NK-92 (cell line): ENCODE data around the gene SPDYC.
"Not testable (repeated sequence)": the region's sequence is repeated elsewhere in the genome, so short reads cannot be mapped to it uniquely, and the experiment has no call there.

Experiments used
- DNase-seq: peaks from one replicate; lab custom pipeline; 2025; ENCODE audit not compliant: unreplicated experiment; lab: John Stamatoyannopoulos, UW

SPDYC gene

DNA sequence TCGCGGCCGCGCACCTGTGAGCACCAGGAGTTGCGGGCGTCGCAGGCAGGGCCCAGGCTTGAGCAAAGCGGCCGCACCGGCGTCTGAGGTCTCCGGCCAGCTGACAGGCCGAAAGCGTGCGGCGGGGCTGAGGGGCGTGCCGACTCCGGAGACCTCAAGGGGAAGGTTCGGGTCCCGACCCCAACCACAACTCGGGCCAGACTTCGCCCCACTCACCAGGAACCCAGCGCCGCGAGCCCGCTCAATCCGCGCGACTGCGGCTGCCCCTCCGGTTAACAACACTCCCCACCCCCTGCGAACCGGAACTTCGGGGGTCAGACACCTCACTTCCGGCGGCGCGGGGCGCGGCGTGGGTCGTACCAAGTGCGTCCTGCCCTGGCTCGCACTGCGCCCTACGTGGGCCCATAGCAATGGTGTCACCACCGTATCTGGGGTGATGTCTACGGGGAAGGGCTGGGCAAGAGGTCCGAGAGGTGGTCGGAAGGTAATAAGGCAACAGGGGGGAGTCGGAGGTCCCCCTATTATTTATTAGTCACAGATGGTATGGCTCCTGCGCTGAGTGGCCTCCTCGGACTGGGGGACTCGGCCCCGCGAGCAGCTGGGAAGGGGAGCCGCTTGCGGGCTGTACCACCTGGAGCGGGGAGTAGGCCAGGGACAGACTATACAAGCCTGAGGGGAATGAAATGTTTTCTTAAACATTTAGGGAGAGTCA is 35.6 kb upstream of the SPDYC start, which contains the start of gene SYVN1:
TSS of gene SYVN1 (minus strand) at position 280 of the 712 bp plus-strand sequence. CDS start 918 bp downstream, outside the sequence.
- peak; percentile 34 for DNase-seq

DNA sequence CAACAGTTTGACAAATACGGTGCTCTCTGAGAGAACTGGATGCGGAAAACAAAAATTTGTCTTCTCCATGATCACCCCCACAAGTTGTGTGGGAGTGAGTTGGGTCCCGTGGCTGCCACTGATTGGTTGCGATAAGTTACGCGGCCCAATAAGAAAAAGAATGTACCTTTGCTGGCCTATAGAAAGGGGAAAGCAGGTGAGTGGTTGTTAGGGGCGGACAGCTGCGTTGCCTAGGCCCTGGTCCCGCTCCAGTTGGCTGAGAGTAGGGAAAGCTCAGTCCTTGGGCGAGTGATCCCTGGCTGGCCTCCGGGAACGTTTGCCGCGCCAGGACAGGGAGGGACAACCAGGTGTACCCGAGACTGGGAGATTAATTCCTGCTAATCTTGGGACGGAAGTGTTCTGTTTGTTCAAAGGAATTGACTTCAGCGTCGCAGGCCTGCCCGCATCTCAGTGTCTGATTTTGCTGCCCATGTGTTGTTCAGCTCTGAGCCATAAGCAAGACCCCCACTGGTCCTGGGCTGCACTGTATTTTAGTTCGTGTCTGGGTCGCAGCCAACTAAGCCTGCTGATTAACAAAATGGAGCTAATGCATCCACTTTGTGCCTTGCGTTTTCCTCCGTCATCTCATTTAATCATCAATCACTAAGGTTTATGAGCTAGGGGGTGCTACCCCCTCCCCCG is 34.9 kb upstream of the SPDYC start:
- DNase-seq = peak; percentile 65

DNA sequence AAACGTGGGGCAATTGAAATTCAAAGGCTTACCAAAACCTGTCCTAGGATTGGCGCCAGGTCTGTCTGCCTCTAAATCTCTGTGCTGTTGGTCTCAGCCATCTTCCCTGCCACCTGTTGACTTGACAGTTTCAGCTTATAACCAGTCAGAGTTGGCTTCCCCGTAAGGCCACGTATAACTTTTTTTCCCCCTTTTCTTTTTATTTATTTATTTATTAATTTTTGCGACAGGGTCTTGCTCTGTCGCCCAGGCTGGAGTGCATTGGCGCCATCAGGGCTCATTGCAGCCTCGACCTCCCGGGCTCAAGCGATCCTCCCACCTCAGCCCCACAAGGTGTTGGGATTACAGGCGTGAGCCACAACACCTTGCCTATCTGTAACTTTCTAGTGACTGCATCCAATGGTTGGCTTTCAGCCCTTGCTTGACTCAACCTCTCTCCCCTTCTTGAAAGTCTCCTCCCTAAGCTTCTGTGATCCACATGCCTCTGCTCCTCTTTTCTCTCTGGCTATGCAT is 34.3 kb upstream of the SPDYC start:
- DNase-seq = no peak

DNA sequence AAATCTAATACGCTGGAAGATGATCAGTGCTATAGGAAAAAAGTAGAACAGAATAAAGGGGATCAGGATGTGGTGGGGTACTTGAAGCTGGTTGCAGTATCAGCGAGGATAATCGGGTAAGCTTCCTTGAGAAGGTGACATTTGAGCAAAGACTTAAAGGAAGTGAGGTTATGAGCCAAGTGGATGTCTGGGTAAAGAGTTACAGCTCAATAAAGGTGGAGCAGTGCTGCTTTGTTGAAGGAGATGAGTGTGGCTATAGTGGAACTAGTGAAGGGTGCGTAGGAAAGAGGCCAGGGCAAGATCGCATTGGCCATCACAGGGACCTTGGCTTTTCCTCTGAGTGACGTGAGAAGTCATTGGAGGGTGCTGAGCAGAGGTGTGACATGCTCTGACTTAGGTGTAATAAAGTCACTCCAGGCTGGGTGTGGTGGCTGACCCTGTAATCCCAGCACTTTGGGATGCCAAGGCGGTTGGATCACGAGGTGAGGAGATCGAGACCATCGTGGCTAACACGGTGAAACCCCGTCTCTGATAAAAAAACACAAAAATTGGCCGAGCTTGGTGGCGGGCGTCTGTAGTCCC is 33.4 kb upstream of the SPDYC start:
- DNase-seq = no peak

DNA sequence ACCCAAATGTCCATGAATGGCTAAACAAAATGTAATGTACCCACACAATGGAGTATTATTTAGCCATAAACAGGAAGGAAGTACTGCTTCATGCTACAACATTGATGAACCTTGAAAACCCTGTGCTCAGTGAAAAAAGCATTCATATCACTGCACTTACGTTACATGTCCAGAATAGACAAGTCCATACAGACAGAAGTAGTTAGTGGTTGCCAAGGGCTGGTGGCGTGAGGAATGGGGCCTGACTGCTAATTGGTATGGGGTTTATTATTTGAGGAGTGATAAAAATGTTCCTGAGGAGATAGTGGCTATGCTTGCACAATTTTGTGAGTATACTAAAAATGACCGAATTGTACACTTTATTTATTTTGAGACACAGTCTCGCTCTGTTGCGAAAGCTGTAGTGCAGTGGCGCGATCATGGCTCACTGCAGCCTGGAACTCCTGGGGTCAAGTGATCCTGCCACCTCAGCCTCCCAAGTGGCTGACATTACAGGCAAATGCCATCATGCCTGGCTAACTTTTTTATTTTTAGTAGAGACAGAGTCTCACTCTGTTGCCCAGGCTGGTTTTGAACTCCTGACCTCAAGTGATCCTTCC is 28.0 kb upstream of the SPDYC start:
- DNase-seq = no peak

DNA sequence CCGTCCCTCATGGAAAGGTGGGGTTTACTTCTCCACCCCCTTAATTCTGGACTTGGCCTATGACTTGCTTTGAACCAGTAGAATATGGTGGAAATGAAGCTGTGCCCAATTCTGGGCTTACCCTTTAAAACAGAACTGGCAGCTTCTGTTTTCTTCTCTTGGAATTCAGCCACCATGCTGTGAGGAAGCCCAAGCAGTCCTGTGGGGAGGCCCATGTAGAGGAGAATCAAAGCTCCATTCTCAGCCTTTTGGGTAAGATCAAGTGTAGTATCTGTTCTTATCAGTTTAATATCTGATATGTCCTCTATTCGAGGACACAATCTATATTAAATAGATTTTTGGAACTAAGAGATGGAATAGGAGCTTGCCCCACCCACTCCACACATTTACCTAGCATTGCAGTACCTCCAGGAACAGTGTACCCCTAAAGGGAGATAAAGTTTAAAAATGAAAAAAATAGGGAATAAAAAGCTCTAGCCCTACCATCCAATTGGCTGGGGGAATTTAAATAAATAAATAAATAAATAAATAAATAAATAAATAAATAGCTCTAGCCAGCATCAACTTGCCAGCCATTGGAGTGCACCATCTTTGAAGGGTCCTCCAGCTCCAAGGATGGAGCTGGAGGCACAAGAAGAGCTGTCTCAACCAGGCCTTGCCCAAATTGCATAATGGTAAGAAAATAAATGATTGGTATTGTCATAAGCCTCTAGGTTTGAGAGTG is 22.5 kb upstream of the SPDYC start:
- no peak for DNase-seq

DNA sequence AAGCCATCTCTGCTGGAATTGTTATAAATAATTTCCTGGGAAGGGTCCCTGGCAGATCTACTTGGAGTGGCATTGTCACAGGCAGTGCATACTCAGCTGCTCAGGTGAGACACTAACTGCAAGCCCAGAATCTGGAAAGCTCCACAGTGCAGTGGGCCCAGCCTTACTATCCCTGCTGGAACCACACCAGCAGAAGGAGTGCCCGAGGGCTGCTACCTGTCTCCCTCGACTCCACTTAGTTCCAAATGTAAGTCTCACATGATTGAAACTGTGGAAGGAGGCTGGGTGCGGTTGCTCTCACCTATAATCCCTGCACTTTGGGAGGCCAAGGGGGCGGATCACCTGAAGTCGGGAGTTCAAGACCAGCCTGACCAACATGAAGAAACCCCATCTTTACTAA is 21.4 kb upstream of the SPDYC start:
- DNase-seq = no peak

DNA sequence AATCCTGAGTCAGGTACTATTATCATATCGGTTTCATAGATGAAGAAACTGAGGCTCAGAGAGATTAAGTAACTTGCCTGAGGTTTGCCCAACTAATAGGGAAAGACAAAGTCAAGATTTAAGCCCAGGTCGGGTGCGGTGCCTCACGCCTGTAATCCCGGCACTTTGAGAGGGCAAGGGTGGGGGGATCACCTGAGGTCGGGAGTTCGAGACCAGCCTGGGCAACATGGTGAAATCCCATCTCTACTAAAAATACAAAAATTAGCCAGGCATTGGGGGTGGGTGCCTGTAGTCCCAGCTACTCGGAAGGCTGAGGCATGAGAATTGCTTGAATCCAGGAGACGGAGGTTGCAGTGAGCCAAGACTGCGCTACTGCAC is 19.9 kb upstream of the SPDYC start:
- DNase-seq = not testable (repeated sequence)

DNA sequence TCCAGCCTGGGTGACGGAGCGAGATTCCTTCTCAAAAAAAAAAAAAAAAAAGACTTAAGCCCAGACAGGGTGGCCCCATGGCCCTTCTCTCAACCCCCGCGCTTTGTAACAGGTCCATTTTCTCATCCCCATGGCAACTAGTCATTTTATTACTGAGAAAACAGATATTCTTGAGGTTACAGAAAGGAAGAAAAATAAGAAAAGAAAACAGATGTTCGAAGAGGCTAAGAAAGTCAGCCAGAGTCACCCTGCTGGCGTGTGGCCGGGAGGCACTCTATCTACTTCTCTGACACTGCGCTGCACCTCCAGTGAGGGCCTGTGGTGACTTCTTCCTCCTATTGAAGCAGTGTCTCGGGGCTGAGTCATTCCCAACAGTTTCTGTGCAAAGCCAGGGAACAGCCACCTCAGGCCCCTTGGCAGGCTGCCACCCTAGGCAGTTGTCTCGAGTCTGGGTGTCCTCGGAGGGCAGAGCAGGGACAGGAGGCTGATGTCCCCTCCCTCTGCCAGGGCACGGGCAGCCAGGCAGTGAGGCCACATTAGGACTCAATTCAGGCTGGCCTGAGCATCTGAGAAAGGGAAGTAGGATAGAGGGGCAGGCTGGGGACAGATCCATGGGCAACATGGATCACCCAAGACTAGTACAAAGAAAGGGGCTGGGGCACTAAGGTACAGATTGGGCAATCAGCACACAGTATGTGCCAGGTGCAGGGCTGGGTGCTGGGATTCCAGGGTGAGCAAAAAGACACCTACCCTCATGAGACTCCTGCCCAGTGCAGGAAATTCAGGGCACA is 19.3 kb upstream of the SPDYC start:
- no peak for DNase-seq

DNA sequence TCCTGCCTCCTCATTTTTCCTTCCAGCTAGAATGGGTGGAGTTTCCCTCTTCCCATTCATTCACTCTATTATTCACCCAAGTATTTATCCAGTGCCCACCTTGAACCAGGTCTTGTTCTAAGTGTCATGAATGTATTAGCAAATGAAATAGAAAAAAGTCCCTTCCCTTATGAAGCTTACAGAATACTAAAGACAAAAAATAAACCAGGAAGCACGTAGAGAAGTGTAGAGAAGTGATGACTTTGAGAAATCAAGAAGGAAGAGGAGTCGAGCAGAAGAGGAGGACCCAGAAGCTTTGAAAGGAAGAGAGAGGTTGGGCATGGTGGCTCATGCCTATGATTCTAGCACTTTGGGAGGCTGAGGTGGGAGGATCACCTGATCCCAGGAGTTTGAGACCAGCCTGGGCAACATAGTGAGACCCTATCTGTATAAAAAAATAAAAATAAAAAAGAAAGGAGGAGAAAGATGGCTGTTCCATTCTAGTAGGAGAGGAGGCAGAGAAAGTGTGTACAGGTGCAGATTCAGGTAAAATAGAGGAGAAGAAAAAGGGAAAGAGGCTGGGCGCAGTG is 18.6 kb upstream of the SPDYC start:
- DNase-seq = no peak

DNA sequence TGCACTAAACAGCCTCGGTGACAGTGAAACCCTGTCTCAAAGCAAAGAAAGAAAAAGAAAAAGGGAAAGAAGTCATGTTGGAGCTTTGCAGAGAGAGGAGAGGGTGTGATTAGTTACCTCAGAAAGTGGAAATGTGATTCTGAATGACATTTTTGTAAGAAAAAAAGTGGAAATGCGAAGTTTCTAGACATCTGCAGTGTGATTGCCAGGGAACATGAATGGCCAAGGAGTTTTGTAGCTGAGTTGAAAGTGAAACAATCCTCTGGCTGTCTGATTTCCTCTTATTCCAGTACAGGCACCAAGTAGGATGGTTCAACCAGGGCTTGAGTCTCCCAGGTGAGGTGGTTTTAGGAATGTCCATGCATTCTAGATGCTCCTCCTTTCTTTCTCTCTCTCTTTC is 17.9 kb upstream of the SPDYC start:
- DNase-seq = no peak

DNA sequence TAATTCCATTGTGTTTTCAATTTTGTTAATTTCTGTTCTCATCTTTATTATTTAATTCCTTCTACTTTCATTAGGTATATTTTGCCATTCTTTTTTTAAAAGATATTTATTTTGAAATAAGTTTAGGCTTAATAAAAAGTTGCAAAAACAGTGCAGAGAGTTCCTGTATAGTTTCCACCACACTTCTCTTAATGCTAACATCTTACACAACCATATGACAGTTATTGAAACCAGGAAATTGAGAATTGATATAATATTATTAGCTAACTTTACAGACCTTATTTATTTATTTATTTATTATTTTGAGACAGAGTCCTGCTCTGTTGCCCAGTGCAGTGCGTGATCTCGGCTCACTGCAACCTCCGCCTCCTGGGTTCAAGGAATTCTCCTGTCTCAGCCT is 13.8 kb upstream of the SPDYC start:
- no peak for DNase-seq

DNA sequence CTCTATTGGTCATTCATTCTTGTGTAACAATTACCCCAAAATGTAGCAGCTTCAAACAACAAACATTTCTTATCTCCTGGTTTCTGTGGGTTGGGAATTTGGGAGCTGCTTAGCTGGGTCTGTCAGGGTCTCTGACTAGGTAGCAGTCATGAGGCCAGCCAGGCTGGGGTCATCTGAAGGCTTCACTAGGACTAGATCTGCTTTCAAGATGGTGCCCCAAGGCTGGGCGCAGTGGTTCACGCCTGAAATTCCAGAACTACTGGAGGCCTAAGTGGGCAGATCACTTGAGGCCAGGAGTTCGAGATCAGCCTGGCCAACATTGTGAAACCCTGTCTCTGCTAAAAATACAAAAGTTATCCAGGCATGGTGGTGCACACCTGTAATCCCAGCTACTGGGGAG is 13.1 kb upstream of the SPDYC start:
- no peak for DNase-seq

DNA sequence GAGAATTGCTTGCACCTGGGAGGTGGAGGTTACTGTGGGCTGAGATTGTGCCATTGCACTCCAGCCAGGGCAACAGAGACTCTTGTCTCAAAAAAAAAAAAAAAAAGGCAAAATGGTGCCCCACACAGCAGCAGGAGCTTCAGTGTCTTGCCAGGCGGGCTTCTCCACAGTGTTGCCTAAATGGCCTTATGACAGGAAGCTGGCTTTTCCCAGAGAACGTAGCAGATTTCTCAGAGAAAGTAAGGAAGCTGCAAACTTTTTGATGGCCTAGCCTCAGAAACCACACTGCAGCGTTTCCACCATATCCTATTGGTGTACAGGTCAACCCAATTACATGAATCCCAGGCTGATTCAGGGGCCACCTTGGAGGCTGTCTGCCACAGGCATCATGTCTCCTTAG is 12.7 kb upstream of the SPDYC start:
- DNase-seq = no peak

DNA sequence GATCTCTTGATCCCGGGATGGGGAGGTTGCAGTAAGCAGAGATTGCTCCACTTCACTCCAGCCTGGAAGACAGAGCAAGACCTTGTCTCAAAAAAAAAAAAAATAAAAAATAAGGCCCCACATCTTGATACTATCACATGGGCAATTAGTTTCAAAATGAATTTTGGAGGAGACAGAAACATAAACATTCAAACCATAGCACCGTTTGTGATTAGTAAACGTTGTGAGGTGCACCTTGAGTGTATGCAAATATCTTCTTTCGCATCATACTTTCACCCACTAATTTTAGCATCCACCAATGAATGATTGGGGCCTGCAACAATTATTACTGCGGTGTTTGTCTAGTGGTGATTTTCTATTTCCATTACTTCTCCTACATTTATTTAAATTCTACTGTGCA is 11.0 kb upstream of the SPDYC start:
- DNase-seq = no peak

DNA sequence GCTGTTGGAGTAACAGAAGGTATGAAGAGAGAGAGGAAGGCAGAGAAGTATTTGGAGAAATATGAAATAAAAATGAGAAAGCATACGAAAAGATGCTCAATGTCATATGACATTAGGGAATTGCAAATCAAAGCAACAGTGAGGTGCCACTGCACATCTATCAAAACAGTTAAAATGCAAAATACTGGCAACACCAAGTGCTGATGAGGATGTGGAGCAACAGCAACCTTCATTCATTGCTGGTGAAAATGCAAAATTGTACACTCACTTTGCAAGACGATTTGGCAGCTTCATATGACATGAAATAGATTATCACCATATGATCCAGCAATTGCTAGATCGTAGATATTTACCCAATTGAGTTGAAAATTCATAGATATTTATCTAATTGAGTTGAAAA is 9.4 kb upstream of the SPDYC start:
- no peak for DNase-seq

DNA sequence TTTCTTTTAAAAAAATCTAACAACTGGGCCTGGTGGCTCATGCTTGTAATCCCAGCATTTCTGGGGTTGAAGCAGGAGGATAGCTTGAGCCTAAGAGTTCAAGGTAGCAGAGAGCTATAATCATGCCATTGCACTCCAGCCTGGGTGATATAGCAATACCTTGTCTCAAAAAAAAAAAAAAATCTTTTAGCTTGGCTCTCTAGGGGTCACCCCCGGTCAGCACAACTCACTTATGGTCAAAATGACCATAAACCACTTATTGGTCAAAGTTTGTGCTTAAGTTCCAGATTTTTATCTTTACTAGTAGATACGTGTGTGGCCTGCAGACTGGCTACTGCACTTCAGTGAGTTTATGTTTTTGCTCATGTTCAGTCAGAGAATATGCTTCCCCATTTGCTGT is 6.3 kb upstream of the SPDYC start:
- DNase-seq = no peak

DNA sequence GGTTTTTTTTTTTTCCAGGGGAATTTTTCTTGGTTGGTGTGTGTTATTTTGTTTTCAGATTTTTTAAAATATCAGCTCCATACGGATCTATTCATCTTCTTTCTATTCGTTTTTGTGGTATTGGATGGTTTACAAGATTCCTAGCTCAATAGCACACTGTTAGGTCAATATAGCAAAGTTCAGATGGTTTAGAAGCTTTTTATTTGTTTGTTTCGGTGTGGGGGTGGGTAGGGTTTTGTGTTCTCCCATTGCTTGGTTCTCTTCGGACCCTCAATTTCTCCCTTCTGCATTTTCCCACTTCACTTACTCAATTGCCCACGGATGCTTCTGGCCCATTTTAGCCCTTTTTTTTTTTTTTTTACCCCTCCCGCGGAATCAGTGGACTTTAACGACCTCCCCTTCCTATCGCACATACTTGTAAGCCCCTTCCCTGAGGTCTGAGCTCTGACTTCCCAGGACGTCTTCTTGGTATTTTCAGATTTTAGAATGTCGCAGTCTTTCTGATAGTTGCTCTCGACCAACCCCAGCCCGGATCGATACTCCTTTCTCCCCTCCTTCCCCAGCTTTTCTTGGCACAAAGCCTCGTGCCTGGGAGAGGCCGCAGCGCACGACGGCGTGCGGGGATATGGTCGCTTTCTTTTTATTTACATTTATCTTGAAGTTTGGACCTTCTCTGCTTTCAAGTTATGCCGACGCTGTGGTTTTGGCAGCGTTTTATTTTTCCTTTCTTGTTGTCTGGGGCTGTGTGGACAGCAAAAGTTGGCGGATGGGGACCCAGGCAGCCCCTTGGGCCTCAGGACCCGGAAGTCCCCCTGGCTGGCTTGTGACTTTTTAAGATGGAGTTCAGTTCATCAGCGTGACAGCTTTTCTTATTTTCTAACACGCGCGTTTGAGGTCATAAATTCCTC is 4.4 kb upstream of the SPDYC start:
- no peak for DNase-seq

DNA sequence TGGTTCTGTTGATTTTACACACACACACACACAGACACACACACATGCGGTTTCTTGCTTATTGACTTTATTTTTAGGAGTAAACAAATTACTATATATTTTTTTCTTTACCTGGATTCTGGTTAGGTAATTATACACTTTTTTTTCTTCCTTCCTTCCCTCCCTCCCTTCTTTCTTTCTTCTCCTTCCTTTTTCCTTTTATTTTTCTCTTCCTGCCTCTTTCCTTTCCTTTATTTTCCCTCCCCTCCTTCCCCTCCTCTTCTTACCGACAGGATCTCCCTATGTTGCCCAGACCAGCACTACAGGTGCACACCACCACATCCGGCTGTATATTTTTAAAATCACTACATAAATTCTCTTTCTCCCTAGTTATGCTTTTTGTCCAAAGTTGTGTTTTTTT is 3.1 kb upstream of the SPDYC start:
- DNase-seq = no peak
